Activated naive CD4-positive, alpha-beta T cell treated with anti-CD3 and anti-CD28 coated beads, Interleukin-2, amount 10 ng/mL, durations not matched to agents 7 days and 5 days (primary cell): ENCODE measurements around the gene ANKFN1.

Experiments used
- CTCF ChIA-PET: fragments of 350-600 bp; sonication (Branson Sonifier 250); formaldehyde crosslinking; loops from one replicate; lab custom pipeline; 2021; ENCODE audit warnings: antibody characterized with exemption; lab: Charles Lee
- DNase-seq: peaks from one replicate; pipeline ENCODE4 v3.0.0-alpha.2; 2020
- H3K27ac Mint-ChIP-seq: one replicate; pipeline ENCODE4 v1.8.0; 2021; ENCODE audit warnings: mild to moderate bottlenecking, moderate library complexity, mixed read lengths
- H3K27me3 Mint-ChIP-seq: one replicate; pipeline ENCODE4 v1.8.0; 2021; ENCODE audit warnings: mild to moderate bottlenecking, mixed read lengths
- H3K36me3 Mint-ChIP-seq: one replicate; pipeline ENCODE4 v1.8.0; 2021; ENCODE audit warnings: mixed read lengths
- H3K4me1 Mint-ChIP-seq: one replicate; pipeline ENCODE4 v1.8.0; 2021; ENCODE audit warnings: mixed read lengths
- H3K4me3 Mint-ChIP-seq: one replicate; pipeline ENCODE4 v1.8.0; 2021; ENCODE audit warnings: mild to moderate bottlenecking, moderate library complexity, mixed read lengths
- H3K9me3 Mint-ChIP-seq: one replicate; pipeline ENCODE4 v1.8.0; 2021; ENCODE audit warnings: mixed read lengths

Gene ANKFN1

GRCh38 chr17:56497132-56497531 is 343.9 kb downstream of the ANKFN1 start:
- no peak for DNase-seq
- no peaks in the 10 kb centered on the region for H3K36me3 Mint-ChIP-seq
- H3K4me3 Mint-ChIP-seq = no peak overlapping the region
- no peaks in the 10 kb centered on the region for H3K4me1 Mint-ChIP-seq
- peaks cover 11% of the 10 kb centered on the region for H3K27me3 Mint-ChIP-seq
- CTCF ChIA-PET = interaction anchor here (2.7 kb wide), 1 partner anchor 11 kb away, joined by 8 read pairs; no protein-coding TSS in a partner anchor
- no peak overlapping the region for H3K27ac Mint-ChIP-seq
- no peaks in the 10 kb centered on the region for H3K9me3 Mint-ChIP-seq

GRCh38 chr17:56499799-56500388 is 346.6 kb downstream of the ANKFN1 start:
- Mint-ChIP-seq H3K4me1 (no peaks in the 10 kb centered on the region), H3K9me3 (no peaks in the 10 kb centered on the region), H3K27me3 (peaks cover 12% of the 10 kb centered on the region), H3K27ac (no peak overlapping the region), H3K36me3 (no peaks in the 10 kb centered on the region), H3K4me3 (no peak overlapping the region)
- CTCF ChIA-PET = interaction anchor here (1.0 to 6.2 kb wide), 12 partner anchors 9 to 280 kb away, joined by 3 to 45 read pairs (median 4); no protein-coding TSS in a partner anchor
- DNase-seq = peak; percentile 48

DNA sequence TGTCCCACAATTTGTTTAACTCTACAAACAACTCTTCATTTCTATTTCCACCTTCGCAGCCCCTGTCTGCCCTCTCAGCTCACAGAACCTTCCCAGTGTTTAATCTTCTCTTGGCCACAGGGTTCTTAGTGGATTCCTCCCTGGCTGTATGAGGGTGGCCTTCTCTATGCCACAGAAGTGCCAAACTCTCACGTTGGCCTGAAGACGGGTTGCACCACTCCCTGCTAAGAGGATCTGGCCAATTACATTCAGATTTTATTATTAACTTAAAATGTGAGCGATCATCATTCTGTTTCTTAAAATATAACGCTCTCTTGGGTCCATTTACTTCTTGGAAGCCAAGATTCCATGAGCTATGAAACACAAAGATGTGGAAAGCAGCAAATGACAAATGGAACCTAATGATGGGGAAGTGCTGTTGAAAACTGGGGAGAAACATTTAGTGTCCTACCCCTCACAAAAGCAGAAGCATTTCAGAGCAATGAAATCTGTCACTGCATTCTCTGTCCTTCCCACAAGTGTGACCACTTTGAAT is 348.9 kb downstream of the ANKFN1 start:
- H3K4me3 Mint-ChIP-seq = no peak overlapping the region
- peaks cover 9% of the 10 kb centered on the region for H3K27me3 Mint-ChIP-seq

GRCh38 chr17:56505154-56505756 is 352.0 kb downstream of the ANKFN1 start:
- DNase-seq = no peak
- peaks cover 9% of the 10 kb centered on the region for H3K27me3 Mint-ChIP-seq
- H3K4me1 Mint-ChIP-seq = no peaks in the 10 kb centered on the region
- H3K27ac Mint-ChIP-seq = no peak overlapping the region
- no peak overlapping the region for H3K4me3 Mint-ChIP-seq
- CTCF ChIA-PET = no interaction called here
- no peaks in the 10 kb centered on the region for H3K9me3 Mint-ChIP-seq
- H3K36me3 Mint-ChIP-seq = no peaks in the 10 kb centered on the region

More for the DNA sequence above, 348.9 kb downstream of the ANKFN1 start:
- no peaks in the 10 kb centered on the region for H3K36me3 Mint-ChIP-seq
- DNase-seq = no peak
- H3K9me3 Mint-ChIP-seq = no peaks in the 10 kb centered on the region
- CTCF ChIA-PET = interaction anchor here (6.2 kb wide), 1 partner anchor 214 kb away, joined by 45 read pairs; no protein-coding TSS in a partner anchor
- no peaks in the 10 kb centered on the region for H3K4me1 Mint-ChIP-seq
- H3K27ac Mint-ChIP-seq = no peak overlapping the region

DNA sequence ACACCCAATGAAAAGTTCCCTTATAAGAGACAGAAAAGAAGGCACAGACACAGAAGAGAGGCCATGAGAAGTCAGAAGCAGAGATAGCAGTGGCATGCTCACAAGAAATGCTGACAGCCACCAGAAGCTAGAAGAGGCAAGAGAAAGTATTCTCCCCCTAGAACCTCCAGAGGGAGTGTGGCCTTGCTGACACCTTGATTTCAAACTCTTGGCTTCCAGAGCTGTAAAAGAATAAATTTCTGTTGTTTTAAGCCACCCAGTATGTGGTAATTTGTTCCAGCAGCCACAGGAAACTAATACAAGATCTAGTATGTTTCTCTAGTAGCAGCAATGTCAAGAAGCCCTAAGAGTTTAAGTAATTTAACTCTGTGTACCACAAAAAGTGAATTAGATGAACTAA is 353.1 kb downstream of the ANKFN1 start:
- Mint-ChIP-seq H3K4me1 (no peaks in the 10 kb centered on the region), H3K27ac (no peak overlapping the region), H3K4me3 (no peak overlapping the region), H3K27me3 (peaks cover 9% of the 10 kb centered on the region), H3K9me3 (no peaks in the 10 kb centered on the region), H3K36me3 (no peaks in the 10 kb centered on the region)
- CTCF ChIA-PET = no interaction called here
- DNase-seq = no peak

DNA sequence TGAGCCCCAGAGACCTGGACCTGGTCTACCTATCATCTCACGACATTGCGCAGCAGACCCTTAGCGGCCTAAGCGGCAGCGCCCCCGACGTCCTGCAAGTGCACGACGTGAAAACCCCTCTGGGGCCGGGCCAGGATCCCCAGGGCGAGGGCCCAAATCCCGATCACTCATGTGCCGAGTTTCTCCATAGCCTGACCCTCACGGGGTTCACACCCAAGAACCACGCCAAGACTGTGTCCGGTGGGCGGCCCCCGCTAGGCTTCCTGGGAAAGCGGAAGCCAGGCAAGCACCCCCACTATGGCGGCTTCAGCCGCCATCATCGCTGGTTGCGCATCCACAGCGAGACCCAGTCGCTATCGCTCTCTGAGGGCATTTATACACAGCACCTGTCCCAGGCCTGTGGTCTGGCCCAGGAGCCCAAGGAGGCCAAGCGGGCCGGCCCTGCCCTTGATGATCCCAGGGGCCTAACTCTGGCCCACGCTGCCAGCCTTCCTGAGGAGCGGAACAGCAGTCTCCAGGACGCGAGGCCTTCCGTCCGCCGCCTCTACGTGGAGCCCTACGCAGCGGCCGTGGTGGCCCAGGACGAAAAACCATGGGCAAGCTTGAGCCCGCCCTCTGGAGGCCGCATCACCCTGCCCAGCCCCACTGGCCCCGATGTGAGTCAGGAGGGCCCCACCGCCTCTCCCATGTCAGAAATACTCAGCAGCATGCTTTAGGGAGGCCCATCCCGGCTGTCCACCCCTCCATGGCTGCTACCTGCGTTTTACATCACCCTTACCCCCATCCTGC is 357.5 kb downstream of the ANKFN1 start:
- H3K4me3 Mint-ChIP-seq = no peak overlapping the region
- H3K4me1 Mint-ChIP-seq = no peaks in the 10 kb centered on the region
- CTCF ChIA-PET = no interaction called here
- no peaks in the 10 kb centered on the region for H3K9me3 Mint-ChIP-seq
- DNase-seq = no peak
- H3K36me3 Mint-ChIP-seq = no peaks in the 10 kb centered on the region
- H3K27ac Mint-ChIP-seq = no peak overlapping the region
- H3K27me3 Mint-ChIP-seq = peaks cover 3% of the 10 kb centered on the region

DNA sequence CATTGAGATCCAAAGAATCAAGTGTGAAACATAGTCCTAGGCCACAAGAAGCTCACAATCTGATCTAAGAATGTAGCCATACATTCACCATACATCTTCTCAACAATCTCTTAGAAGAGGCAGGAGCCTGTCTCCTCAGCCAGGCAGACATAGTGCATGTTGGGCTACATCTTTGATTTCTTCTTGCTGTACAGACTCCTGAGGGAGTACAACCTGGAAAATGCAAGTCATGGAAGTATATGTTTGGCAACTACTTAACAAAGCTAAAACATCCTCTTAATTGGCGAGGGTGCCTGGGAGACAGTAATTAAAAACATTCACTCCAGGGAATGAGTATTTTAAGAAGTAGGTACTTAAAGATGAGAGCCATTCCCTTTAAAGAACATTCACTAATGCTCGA is 361.0 kb downstream of the ANKFN1 start:
- Mint-ChIP-seq H3K36me3 (no peaks in the 10 kb centered on the region), H3K9me3 (no peaks in the 10 kb centered on the region), H3K4me1 (no peaks in the 10 kb centered on the region), H3K27me3 (peaks cover 3% of the 10 kb centered on the region), H3K4me3 (no peak overlapping the region), H3K27ac (no peak overlapping the region)
- CTCF ChIA-PET = no interaction called here
- no peak for DNase-seq

GRCh38 chr17:56514899-56515298 is 361.6 kb downstream of the ANKFN1 start:
- H3K27ac Mint-ChIP-seq = no peak overlapping the region
- peaks cover 3% of the 10 kb centered on the region for H3K27me3 Mint-ChIP-seq
- CTCF ChIA-PET = no interaction called here

DNA sequence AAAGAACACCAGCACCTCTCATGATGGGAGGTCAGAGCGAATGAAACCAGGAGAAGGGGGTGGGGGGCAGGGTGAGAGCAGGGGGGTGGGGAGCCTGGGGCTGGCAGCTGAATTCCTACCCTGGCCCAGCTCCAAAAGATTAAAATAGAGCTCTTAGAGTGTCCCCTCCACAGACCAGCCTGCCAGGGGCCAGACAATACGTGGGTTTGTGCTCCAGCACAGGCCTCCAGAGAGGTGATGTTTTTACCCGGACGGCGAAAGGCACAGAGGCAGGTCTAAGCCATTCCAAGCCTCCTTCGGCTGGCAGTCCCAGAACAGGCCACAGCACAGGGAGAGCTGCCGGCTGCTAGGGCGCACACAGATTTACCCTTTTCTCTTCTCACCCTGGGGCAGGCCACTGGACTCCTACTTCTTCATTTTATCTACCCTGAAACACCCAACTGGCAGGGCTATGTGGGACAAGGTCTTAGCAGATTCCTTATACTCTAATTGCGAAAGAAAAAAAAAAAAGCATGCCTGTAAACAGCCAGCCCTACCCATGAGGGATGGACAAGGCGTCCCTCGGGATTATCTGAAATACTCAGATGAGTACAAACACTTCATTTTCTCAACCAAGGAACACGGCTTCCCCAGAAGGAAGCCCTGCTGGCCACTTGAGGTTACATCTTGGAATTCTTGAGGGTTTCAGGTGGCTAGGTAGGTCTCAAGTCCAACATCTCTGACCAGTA is 368.3 kb downstream of the ANKFN1 start:
- Mint-ChIP-seq H3K9me3 (no peaks in the 10 kb centered on the region), H3K27me3 (peaks cover 3% of the 10 kb centered on the region), H3K4me3 (no peak overlapping the region), H3K4me1 (no peaks in the 10 kb centered on the region), H3K36me3 (no peaks in the 10 kb centered on the region), H3K27ac (no peak overlapping the region)
- CTCF ChIA-PET = no interaction called here
- no peak for DNase-seq

More at GRCh38 chr17:56514899-56515298, 361.6 kb downstream of the ANKFN1 start:
- Mint-ChIP-seq H3K4me1 (no peaks in the 10 kb centered on the region), H3K36me3 (no peaks in the 10 kb centered on the region), H3K4me3 (no peak overlapping the region), H3K9me3 (no peaks in the 10 kb centered on the region)
- no peak for DNase-seq

DNA sequence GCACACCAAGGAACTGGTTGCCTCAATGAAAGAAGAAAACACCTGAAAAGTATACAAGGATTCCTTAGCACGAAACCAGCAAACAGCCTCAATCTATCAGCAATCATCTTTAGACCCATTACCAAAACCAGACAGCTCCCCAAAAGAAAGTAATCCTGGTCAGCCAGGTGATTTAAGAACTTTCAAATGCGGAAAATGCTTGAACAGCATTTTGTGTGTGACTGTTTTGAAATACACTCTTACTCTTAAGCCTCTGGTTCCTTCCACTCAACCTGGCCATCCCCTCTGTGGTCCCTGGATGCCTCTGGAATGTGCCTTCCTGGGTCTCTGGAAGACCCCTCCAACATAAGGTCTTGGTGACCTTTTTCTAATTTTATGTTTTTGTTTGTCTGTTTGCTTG is 369.8 kb downstream of the ANKFN1 start:
- no peak for DNase-seq
- Mint-ChIP-seq H3K36me3 (no peaks in the 10 kb centered on the region), H3K4me1 (no peaks in the 10 kb centered on the region), H3K4me3 (no peak overlapping the region), H3K27me3 (peaks cover 3% of the 10 kb centered on the region), H3K27ac (no peak overlapping the region), H3K9me3 (no peaks in the 10 kb centered on the region)
- CTCF ChIA-PET = no interaction called here

GRCh38 chr17:56528696-56529095 is 375.4 kb downstream of the ANKFN1 start:
- H3K36me3 Mint-ChIP-seq = no peaks in the 10 kb centered on the region
- DNase-seq = no peak
- CTCF ChIA-PET = no interaction called here
- H3K27ac Mint-ChIP-seq = no peak overlapping the region
- no peaks in the 10 kb centered on the region for H3K4me1 Mint-ChIP-seq
- H3K9me3 Mint-ChIP-seq = no peaks in the 10 kb centered on the region
- H3K4me3 Mint-ChIP-seq = no peak overlapping the region
- H3K27me3 Mint-ChIP-seq = no peaks in the 10 kb centered on the region

- no peak overlapping the region for H3K4me3 Mint-ChIP-seq
- peaks cover 10% of the 10 kb centered on the region for H3K27me3 Mint-ChIP-seq
- no peak for DNase-seq
- no peak overlapping the region for H3K27ac Mint-ChIP-seq
- no peaks in the 10 kb centered on the region for H3K9me3 Mint-ChIP-seq
- CTCF ChIA-PET = no interaction called here
- H3K4me1 Mint-ChIP-seq = no peaks in the 10 kb centered on the region
- no peaks in the 10 kb centered on the region for H3K36me3 Mint-ChIP-seq
Measured at GRCh38 chr17:56532926-56533325, 379.7 kb downstream of the ANKFN1 start.

GRCh38 chr17:56536766-56537165 is 383.5 kb downstream of the ANKFN1 start:
- H3K4me3 Mint-ChIP-seq = no peak overlapping the region

DNA sequence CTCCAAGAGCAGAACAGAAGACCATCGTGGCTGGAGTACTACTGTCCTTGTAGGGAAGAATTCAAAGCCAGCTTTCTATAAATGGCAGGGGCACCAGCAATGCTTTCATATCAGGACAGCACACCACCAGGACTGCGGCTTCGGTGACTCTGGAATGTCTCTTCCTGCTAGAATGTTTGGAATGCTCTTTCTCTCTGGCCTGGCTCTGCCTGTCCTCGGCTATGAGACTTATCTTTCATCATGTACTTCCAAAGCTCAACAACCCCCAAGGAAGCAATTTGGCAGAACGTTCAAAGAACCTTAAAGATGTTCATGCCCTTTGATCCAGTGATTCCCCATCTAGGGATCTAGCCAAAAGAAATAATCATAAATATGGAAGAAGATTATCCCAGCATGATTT is 387.6 kb downstream of the ANKFN1 start:
- CTCF ChIA-PET = no interaction called here
- Mint-ChIP-seq H3K27ac (no peak overlapping the region), H3K4me3 (no peak overlapping the region), H3K4me1 (no peaks in the 10 kb centered on the region), H3K27me3 (peaks cover 14% of the 10 kb centered on the region), H3K36me3 (no peaks in the 10 kb centered on the region), H3K9me3 (no peaks in the 10 kb centered on the region)
- DNase-seq = no peak

More at GRCh38 chr17:56536766-56537165, 383.5 kb downstream of the ANKFN1 start:
- H3K27me3 Mint-ChIP-seq = peaks cover 17% of the 10 kb centered on the region
- H3K36me3 Mint-ChIP-seq = no peaks in the 10 kb centered on the region
- no peak overlapping the region for H3K27ac Mint-ChIP-seq
- H3K4me1 Mint-ChIP-seq = no peaks in the 10 kb centered on the region
- H3K9me3 Mint-ChIP-seq = no peaks in the 10 kb centered on the region
- CTCF ChIA-PET = no interaction called here
- DNase-seq = no peak
